Endothelial cell of umbilical vein (primary cell): ENCODE measurements around the gene TAP2. TPM values are rescaled to one million over a fixed set of nuclear protein-coding genes. Genes with fewer than 3 reads are reported as not detected.

ENCODE experiments used
- BruUV-seq: library from RNA; stranded (reverse); fragments of 400-500 nt; replicated peaks from 2 replicates; lab custom pipeline; 2021; lab: Mats Ljungman, UMichigan
- CTCF ChIA-PET: fragments of 300-600, 350-600 bp; sonication (Branson Sonifier 250); formaldehyde crosslinking; loops from one replicate; lab custom pipeline; 2021; ENCODE audit warnings: antibody characterized with exemption, inconsistent platforms; lab: Charles Lee
- POLR2A ChIA-PET: fragments of 300-600, 350-600 bp; sonication (Branson Sonifier 250); formaldehyde crosslinking; loops from one replicate; lab custom pipeline; 2021; ENCODE audit warnings: antibody characterized with exemption, inconsistent platforms; lab: Charles Lee
- DNase-seq: peaks from one replicate; pipeline ENCODE4 v3.0.0-alpha.2; 2011; ENCODE audit warnings: low read depth, low spot score
- FAIRE-seq: peaks from 2 replicates; lab custom pipeline; 2011; peaks lifted over from hg19 to GRCh38; lab: Jason Lieb, UNC
- H2AFZ ChIP-seq: 2 replicates; pipeline ENCODE4 v1.6.0; 2012; ENCODE audit warnings: low read depth, low read length, control low read depth, inconsistent platforms
- H3K27ac ChIP-seq: 2 replicates; pipeline ENCODE4 v1.5.1; 2011; ENCODE audit warnings: low read depth, mild to moderate bottlenecking, control low read depth, low read length, moderate library complexity; ENCODE audit not compliant: insufficient read depth
- H3K27me3 ChIP-seq, 2 experiments: 2 replicates each; pipeline versions ENCODE4 v1.6.0 to v1.6.1; 2011; ENCODE audit warnings: low read length in 2 of 2, mixed read lengths in 1 of 2; ENCODE audit not compliant: control insufficient read depth in 2 of 2, insufficient read depth in 2 of 2
- H3K36me3 ChIP-seq, 2 experiments: 2 replicates in 1 of 2; 3 replicates in 1 of 2; pipeline ENCODE4 v1.5.1; 2011; ENCODE audit warnings: low read length in 2 of 2, mild to moderate bottlenecking in 1 of 2, moderate library complexity in 1 of 2; ENCODE audit not compliant: control insufficient read depth in 2 of 2, insufficient read depth in 2 of 2; ENCODE audit errors: extremely low read depth in 1 of 2
- H3K4me1 ChIP-seq: 3 replicates; pipeline ENCODE4 v1.5.1; 2011; ENCODE audit warnings: mild to moderate bottlenecking, low read length; ENCODE audit not compliant: control insufficient read depth, insufficient read depth; ENCODE audit errors: extremely low read depth
- H3K4me2 ChIP-seq: 2 replicates; pipeline ENCODE4 v1.6.1; 2011; ENCODE audit warnings: low read length, control low read depth, mixed read lengths; ENCODE audit not compliant: insufficient read depth
- H3K4me3 ChIP-seq, 3 experiments: fragments of 200-600 bp in 1 of 3; sonication (generic), shearing (Covaris generic) in 1 of 3; replicated peaks in 1 of 3; 2 replicates each; pipeline ENCODE4 v1.5.1; 2011 to 2016; ENCODE audit warnings: control low read depth in 3 of 3, low read length in 3 of 3, mild to moderate bottlenecking in 2 of 3, inconsistent platforms in 1 of 3, low read depth in 1 of 3, moderate library complexity in 1 of 3; ENCODE audit not compliant: insufficient read depth in 1 of 3
- H3K79me2 ChIP-seq: 2 replicates; pipeline ENCODE4 v1.6.0; 2012; ENCODE audit warnings: low read length, inconsistent platforms; ENCODE audit not compliant: control insufficient read depth, insufficient read depth
- H3K9ac ChIP-seq: replicated peaks from 2 replicates; pipeline ENCODE3; 2011; ENCODE audit warnings: low read length, control low read depth; ENCODE audit not compliant: insufficient read depth; ENCODE audit errors: extremely low read depth
- H3K9me1 ChIP-seq: replicated peaks from 3 replicates; pipeline ENCODE4 v1.6.0; 2011; ENCODE audit warnings: mild to moderate bottlenecking, low read length; ENCODE audit not compliant: control insufficient read depth, insufficient read depth; ENCODE audit errors: extremely low read depth
- H3K9me3 ChIP-seq: replicated peaks from 2 replicates; pipeline ENCODE4 v1.5.1; 2012; ENCODE audit warnings: low read length, inconsistent platforms; ENCODE audit not compliant: control insufficient read depth, insufficient read depth
- H4K20me1 ChIP-seq: replicated peaks from 2 replicates; pipeline ENCODE3; 2011; ENCODE audit warnings: mild to moderate bottlenecking, low read length; ENCODE audit not compliant: control insufficient read depth, insufficient read depth; ENCODE audit errors: extremely low read depth
- CTCF ChIP-seq, 2 donors: IDR thresholded peaks; 1 replicate in 1 of 2; 2 replicates in 1 of 2; pipeline ENCODE4 v1.5.1; 2011; ENCODE audit warnings: low read length in 2 of 2, mild to moderate bottlenecking in 2 of 2, moderate library complexity in 2 of 2, control low read depth in 1 of 2, inconsistent platforms in 1 of 2, low read depth in 1 of 2; ENCODE audit not compliant: insufficient read depth in 1 of 2; ENCODE audit errors: extremely low read depth in 1 of 2
- EZH2 ChIP-seq: IDR thresholded peaks from 2 replicates; pipeline ENCODE4 v1.6.1; 2012; ENCODE audit warnings: borderline replicate concordance, low read depth, mild to moderate bottlenecking, moderate library complexity, low read length, inconsistent platforms; ENCODE audit not compliant: severe bottlenecking
- FOS ChIP-seq: IDR thresholded peaks from 2 replicates; pipeline ENCODE4 v1.6.1; 2011; ENCODE audit warnings: mild to moderate bottlenecking, low read length, moderate library complexity, borderline replicate concordance; ENCODE audit not compliant: insufficient read depth
- GATA2 ChIP-seq: IDR thresholded peaks from 2 replicates; pipeline ENCODE4 v1.7.0; 2011; ENCODE audit warnings: low read depth, mild to moderate bottlenecking, moderate library complexity, mixed read lengths, low read length; ENCODE audit not compliant: insufficient read length, insufficient read depth
- JUN ChIP-seq: IDR thresholded peaks from 2 replicates; pipeline ENCODE4 v1.6.1; 2011; ENCODE audit warnings: borderline replicate concordance, low read depth; ENCODE audit not compliant: insufficient read length, insufficient read depth
- MAX ChIP-seq: IDR thresholded peaks from 2 replicates; pipeline ENCODE4 v1.6.1; 2011; ENCODE audit not compliant: insufficient read depth, insufficient read length
- MYC ChIP-seq: IDR thresholded peaks from one replicate; pipeline ENCODE4 v1.6.1; 2011; ENCODE audit warnings: mild to moderate bottlenecking, low read depth, low read length
- POLR2A ChIP-seq: IDR thresholded peaks from 2 replicates; pipeline ENCODE4 v1.6.1; 2012; ENCODE audit warnings: low read depth, mild to moderate bottlenecking, control low read depth, low read length
- POLR2AphosphoS5 ChIP-seq: IDR thresholded peaks from 2 replicates; pipeline ENCODE4 v1.6.1; 2012; ENCODE audit warnings: low read depth, mild to moderate bottlenecking, control low read depth, low read length, moderate library complexity; ENCODE audit not compliant: insufficient read depth
- dilution Hi-C: fragments of 300-500 bp; cut with MboI; formaldehyde crosslinking; loops from one replicate; pipeline ENCODE4 v1.15.0; 2019; ENCODE audit warnings: low sequenced_read_pairs; ENCODE audit not compliant: extremely low pct_ligation_motif_present
- intact Hi-C: fragments of 100-400 bp; cut with micrococcal nuclease; formaldehyde crosslinking; loops from one replicate; pipeline ENCODE4 v1.10.0; 2022
- polyA plus RNA-seq, 4 experiments: library from polyadenylated mRNA; depleted of rRNA in 3 of 4; stranded (reverse) in 3 of 4; unstranded in 1 of 4; fragments of >200 nt; gene quantifications; 2 replicates each; pipeline versions ENCODE4 v1.2.1 to v1.2.3, GENCODE V29; 2011 to 2012; ENCODE audit warnings: missing spikeins in 1 of 4
- total RNA-seq: library from RNA; stranded (reverse); gene quantifications from 2 replicates; pipeline ENCODE4 v1.2.3, GENCODE V29; 2021

Gene TAP2
- total and polyA plus RNA-seq, 2 donors (not counting 3 experiments of a cell fraction or from before 2014, with no cell fraction given): 18.4 to 57.8 TPM

- Histone ChIP-seq H3K27ac (no peak overlapping the region), H3K4me3 (peak overlapping the region; percentile 63 to 83 (median 75))
Measured at GRCh38 chr6:32854376-32855178, 16.0 kb upstream of the TAP2 start.

GRCh38 chr6:32853541-32854375, 15.2 kb upstream of the TAP2 start, which contains the start of the genes PSMB9 and TAP1:
Gene PSMB9 (plus strand): TSS chr6:32854192. CDS start chr6:32854230, 38 bp downstream.
Gene TAP1 (minus strand): TSS chr6:32853704. CDS start chr6:32853636, 68 bp downstream.
- dilution Hi-C loops: no loop called here
- H3K4me3 ChIP-seq: peak within 1 kb of the TSS; percentile 63 to 83 (median 75)
- FAIRE-seq (peak; percentile 96), DNase-seq (peak; percentile 96)
- TF ChIP-seq GATA2 (no peak), CTCF (IDR thresholded peaks at IDR 0.05; ENCODE audit: extremely low read depth in 1 of 2, insufficient read depth in 1 of 2, low read depth in 1 of 2, low read length in 2 of 2) (peak; percentile 82 to 86), MYC (no peak), POLR2AphosphoS5 (peak; percentile 18), EZH2 (no peak), JUN (no peak), POLR2A (peak; percentile 64), MAX (no peak), FOS (peak; percentile 28)
- H3K27me3 ChIP-seq: peaks cover 2 to 15% of the 10 kb centered on the region in 2 experiments
- ChIA-PET POLR2A (interaction anchor here (1.4 to 2.2 kb wide), 2 partner anchors 15 to 118 kb away, joined by 7 to 12 read pairs; partner anchors contain the start of gene TAP2), CTCF (interaction anchor here (0.8 to 8.1 kb wide), 20 partner anchors 8 to 464 kb away, joined by 3 to 274 read pairs (median 6); partner anchors contain the start of genes HLA-DMA, PSMB8, TAP2 and ZBTB22)
- BruUV-seq: no TSS peak
- intact Hi-C loops: loop anchor here (1.0 kb wide), 3 partner anchors 9 to 27 kb away; partner anchors contain the start of genes PSMB8 and TAP2
- peak within 1 kb of the TSS; percentile 61 for H2AFZ ChIP-seq
- H3K9me3 ChIP-seq: no peaks in the 10 kb centered on the region
- no peaks in the 10 kb centered on the region for H3K36me3 ChIP-seq
- H3K9ac ChIP-seq: peak within 1 kb of the TSS; percentile 50
- no peaks in the 10 kb centered on the region for H4K20me1 ChIP-seq
- H3K4me2 ChIP-seq: peak within 1 kb of the TSS; percentile 75
- no peaks in the 10 kb centered on the region for H3K79me2 ChIP-seq
- peak within 1 kb of the TSS; percentile 18 for H3K27ac ChIP-seq
- H3K4me1 ChIP-seq: peaks cover 13% of the 10 kb centered on the region
- H3K9me1 ChIP-seq: no peaks in the 10 kb centered on the region

More at GRCh38 chr6:32854376-32855178, 16.0 kb upstream of the TAP2 start:
- no peaks in the 10 kb centered on the region for H3K9me3 ChIP-seq
- H3K27me3 ChIP-seq: peaks cover 2 to 17% of the 10 kb centered on the region in 2 experiments
- BruUV-seq: no TSS peak
- intact Hi-C loops: loop anchor here (1.0 kb wide), 2 partner anchors 16 to 28 kb away; partner anchors contain the start of gene TAP2
- no peak for DNase-seq
- peaks cover 13% of the 10 kb centered on the region for H3K4me1 ChIP-seq
- CTCF ChIA-PET: interaction anchor here (1.3 to 8.1 kb wide), 8 partner anchors 10 to 439 kb away, joined by 5 to 274 read pairs (median 20); partner anchors contain the start of genes HLA-DMA, PSMB8 and TAP2
- H3K36me3 ChIP-seq: no peaks in the 10 kb centered on the region
- H3K4me2 ChIP-seq: peak overlapping the region; percentile 75
- no peaks in the 10 kb centered on the region for H3K9me1 ChIP-seq
- no peak for TF ChIP-seq GATA2
- dilution Hi-C loops: no loop called here
- POLR2A ChIA-PET: interaction anchor here (1.4 to 2.2 kb wide), 2 partner anchors 16 to 117 kb away, joined by 7 to 12 read pairs; partner anchors contain the start of gene TAP2
- H3K9ac ChIP-seq: no peak overlapping the region
- peak overlapping the region; percentile 61 for H2AFZ ChIP-seq
- peak; percentile 68 for FAIRE-seq
- H3K79me2 ChIP-seq: no peaks in the 10 kb centered on the region
- H4K20me1 ChIP-seq: no peaks in the 10 kb centered on the region
